ENCODE results near the gene NIN.

- TF ChIP-seq CTCF (IDR thresholded peaks at IDR 0.05; ENCODE audit: poor library complexity, severe bottlenecking) = no peak
- TF ChIP-seq POLR2AphosphoS5 (IDR thresholded peaks at IDR 0.05) = no peak
- no peak for TF ChIP-seq EZH2 (IDR thresholded peaks at IDR 0.05; ENCODE audit: borderline replicate concordance, insufficient read depth, low read length, poor library complexity, severe bottlenecking)
- no peak for TF ChIP-seq REST (IDR thresholded peaks at IDR 0.05; ENCODE audit: borderline replicate concordance)
Observed at GRCh38 chr14:50795142-50795541, 35.8 kb downstream of the NIN start.
